D341Med (cell line): ENCODE measurements around the gene IFITM1.
"Not testable (repeated sequence)": the region's sequence is repeated elsewhere in the genome, so short reads cannot be mapped to it uniquely, and the experiment has no call there.

Experiments used
- DNase-seq: peaks from one replicate; pipeline ENCODE4 v3.0.0; 2012; ENCODE audit warnings: low spot score

The IFITM1 gene

GRCh38 chr11:326842-327580 is 13.2 kb downstream of the IFITM1 start:
- no peak for DNase-seq

- DNase-seq: no peak
These were observed 13.7 kb downstream of the IFITM1 start for GRCh38 chr11:327581-327923.

GRCh38 chr11:328012-328411 is 14.2 kb downstream of the IFITM1 start:
- DNase-seq: no peak

GRCh38 chr11:328516-329100 is 14.8 kb downstream of the IFITM1 start:
- not testable (repeated sequence) for DNase-seq

GRCh38 chr11:329886-330253 is 16.0 kb downstream of the IFITM1 start:
- no peak for DNase-seq

- no peak for DNase-seq
These were observed 16.5 kb downstream of the IFITM1 start for GRCh38 chr11:330307-330693.

DNA sequence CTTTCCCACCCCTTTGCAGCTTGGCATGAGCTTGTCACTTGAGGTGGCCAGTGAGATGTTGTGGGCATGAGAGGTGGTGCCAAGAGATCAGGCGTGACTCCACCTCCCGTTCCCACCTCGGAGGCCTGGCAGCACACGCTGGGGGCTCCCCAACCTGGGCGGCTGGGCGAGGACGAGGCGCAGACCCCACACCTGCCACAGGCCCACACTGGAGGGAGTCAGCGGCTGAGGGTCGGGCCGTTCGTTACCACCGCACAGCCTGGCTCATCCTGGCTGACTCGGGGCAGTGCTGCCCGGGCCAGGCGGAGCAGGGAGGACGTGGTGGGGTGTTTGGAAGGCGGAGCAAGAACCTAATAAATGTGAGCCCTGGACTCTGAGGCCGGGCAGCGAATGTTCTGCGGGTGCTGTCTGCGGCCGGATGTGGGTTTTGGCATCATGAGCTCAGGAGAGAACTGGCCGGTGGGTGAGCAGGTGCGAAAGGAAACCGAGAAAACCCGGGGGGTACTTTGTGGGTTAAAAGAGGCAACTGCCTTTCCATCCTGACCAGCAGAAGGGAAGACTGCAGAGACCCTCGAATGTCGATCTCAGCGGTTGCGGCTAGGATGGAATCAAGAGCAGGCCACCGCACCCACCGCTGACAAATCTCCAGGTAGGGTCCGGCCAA is 17.0 kb downstream of the IFITM1 start:
- DNase-seq: no peak

DNA sequence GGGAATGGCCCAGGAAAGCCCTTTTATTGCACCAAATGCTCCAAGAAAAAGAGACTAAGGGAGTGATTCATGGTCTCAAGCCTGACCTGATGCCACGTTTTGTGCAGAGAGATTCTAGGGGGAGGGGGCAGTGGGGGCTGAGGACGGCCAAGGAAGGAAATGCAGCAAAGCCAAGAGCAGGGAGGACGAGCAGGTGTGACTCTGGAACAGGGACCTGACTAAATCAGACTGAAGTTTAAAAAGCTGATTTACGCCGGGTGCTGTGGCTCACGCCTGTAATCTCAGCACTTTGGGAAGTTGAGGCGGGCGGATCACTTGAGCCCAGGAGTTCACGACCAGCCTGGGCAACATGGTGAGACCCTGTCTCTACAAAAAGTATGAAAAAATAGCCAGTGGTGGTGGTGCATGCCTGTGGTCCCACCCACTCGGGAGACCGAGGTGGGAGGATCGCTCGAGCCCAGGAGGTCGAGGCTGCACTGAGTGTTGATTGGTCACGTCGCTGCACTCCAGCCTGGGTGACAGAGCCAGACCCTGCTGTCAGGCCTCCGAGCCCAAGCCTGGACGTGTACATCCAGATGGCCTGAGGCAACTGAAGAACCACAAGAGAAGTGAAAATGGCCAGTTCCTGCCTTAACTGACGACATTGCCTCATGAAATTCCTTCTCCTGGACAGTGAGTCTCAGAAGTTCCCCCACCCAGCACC is 17.7 kb downstream of the IFITM1 start:
- DNase-seq: no peak

GRCh38 chr11:332651-333480 is 19.0 kb downstream of the IFITM1 start:
- no peak for DNase-seq

DNA sequence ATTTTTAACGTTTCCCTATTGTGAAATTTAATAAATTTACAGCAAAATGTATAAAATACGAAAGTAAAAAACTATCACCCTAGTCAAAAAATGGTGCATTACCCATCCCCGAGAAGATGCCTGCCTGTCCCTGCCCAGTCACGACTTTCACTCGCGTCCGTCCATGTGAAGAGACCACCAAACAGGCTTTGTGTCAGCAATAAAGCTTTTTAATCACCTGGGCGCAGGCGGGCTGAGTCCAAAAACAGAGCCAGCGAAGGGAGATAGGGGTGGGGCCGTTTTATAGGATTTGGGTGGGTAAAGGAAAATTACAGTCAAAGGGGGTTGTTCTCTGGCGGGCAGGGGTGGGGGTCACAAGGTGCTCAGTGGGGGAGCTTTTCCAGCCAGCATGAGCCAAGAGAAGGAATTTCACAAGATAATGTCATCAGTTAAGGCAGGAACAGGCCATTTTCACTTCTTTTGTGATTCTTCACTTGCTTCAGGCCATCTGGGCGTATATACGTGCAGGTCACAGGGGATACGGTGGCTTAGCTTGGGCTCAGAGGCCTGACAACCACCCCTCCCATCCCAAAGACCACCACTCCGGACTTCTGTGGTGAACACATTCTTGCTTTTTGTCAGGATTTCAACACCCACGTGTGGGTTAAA is 19.9 kb downstream of the IFITM1 start:
- not testable (repeated sequence) for DNase-seq

GRCh38 chr11:334264-334994 is 20.6 kb downstream of the IFITM1 start:
- DNase-seq: no peak

DNA sequence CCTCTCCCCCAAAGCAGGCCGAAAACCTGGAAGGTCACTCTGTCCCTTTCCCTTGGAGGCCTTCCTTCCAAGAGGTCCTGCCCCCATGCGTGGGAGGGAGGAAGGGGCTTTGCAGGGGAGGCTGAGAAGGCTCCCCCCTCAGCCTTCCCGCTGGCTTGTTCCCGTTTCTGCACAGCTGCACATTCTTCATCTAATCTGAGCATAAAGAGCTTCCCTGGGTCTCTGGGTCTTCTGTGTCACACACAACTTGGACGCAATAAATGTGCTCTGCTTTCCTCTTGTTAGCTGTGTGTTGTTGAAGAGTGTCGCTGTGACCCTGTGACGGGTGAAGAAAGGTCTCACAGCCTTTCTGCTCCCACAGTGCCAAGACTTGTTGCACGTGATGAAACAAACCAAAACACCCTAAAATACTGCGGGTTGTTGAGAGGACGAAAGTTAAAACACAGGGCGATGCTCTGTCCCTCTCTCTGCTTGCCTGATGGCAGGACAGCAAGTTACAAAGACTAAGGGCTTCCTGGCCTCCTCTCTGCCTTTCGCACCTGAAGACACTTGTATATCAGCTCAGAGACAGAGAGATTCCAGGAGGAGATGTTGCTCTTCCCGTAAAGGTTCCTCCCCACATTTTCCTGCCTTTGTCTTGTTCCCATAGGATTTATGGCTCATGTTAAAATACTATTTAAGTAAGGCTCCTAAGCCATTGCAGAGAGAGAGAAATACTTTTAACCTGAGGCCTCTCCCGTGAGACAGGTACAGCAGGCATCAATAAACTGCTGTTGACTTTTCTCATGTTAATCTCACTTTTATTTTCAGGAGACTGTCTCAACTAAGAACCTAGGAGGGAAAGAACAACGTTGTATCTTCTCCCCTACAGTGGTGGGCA is 22.2 kb downstream of the IFITM1 start:
- DNase-seq: no peak

DNA sequence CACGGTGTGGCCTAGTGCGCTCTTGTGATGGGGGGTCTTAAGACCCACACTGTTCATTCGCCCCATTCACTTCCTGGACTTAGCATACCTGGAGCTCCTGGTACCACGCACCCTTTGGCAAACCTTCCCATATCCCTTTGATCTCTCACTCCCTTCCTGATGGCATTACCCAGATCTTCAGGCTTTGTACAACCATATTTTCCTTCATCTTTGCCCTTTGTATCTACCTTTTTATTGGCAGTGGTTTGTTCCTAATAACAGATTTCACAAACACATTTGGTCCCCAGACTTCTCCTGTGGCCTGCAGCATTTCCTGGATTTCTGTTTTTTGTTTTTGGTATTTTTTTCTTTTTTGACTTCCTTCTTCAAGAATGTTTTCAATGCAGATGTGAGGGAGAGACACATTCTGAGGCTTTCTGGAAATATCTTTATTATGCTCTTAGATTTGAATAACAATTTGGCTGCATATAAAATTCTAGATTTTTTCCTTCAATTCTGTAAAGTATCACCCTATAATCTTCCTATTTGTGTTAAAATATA is 22.9 kb downstream of the IFITM1 start:
- DNase-seq: no peak

DNA sequence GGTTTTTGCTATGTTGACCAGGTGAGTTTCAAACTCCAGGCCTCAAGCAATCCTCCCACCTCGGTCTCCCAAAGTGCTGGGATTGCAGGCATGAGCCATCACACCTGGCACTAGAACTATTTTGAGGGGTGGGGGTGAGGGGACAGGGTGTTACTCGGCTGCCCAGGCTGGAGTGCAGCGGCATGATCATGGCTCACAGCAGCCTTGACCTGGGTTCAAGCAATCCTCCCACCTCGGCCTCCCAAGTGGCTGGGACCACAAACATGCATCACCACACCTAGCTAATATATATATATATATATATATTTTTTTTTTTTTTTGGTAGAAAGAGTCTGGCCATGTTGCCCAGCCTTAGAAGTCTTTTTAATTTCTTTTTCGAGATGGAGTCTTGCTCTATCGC is 23.9 kb downstream of the IFITM1 start:
- DNase-seq: no peak

GRCh38 chr11:339963-340362 is 26.1 kb downstream of the IFITM1 start:
- DNase-seq: no peak

GRCh38 chr11:340539-341512 is 27.0 kb downstream of the IFITM1 start:
- DNase-seq: no peak

- no peak for DNase-seq
These were observed 28.5 kb downstream of the IFITM1 start for GRCh38 chr11:342328-342727.

DNA sequence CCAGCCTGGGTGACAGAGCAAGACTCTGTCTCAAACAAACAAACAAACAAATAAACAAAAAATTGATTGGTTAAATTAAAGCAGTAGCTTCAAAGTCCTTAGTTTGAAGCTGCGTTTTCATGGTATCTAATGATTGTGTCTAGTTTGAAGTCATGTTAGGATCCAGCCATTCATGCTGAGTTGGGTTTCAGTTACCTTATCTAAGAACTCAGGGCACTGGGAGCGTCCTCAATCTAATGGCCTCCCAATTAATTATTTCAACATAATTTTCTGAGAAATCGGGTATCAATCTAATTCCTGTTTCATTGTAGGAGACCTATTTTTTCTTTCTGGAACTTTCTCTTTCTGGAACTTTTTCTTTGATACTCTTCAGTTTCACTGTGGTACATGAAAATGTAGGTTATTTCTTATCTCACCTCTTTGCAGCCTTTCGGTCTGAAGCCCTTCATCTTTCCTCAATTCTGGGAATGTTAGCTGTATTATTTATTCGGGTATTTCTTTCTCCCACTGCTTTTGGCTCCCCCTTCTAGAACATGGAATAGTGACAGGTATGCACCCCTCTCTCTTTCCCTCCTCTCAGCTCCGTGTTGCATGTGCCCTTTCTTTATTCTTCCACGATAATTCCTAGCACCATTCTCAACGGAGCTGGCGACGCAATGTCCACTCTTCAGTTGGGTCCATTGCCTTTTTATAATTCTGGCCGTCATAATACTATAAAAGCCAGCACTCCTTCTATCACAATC is 31.2 kb downstream of the IFITM1 start:
- DNase-seq: no peak
